RWPE2 (cell line): ENCODE results near the gene EMILIN1.
A peak's percentile ranks its signal among the peaks of the same experiment; 100 is the strongest.

ENCODE experiments used
- ATAC-seq: fragments of 200-7000 bp; cut with Tn5 transposase; 3 replicates; pipeline ENCODE4 v1.9.1; 2021; ENCODE audit warnings: low read depth
- DNase-seq: peaks from one replicate; pipeline ENCODE4 v3.0.0-alpha.2; 2020; ENCODE audit warnings: low spot score
- H3K27ac ChIP-seq: fragments of 450-650 bp; 2 replicates; pipeline ENCODE4 v1.5.1; 2017; ENCODE audit warnings: mild to moderate bottlenecking; ENCODE audit not compliant: poor library complexity, severe bottlenecking
- H3K27me3 ChIP-seq: fragments of 250-450 bp; sonication (Bioruptor Pico); 2 replicates; pipeline ENCODE4 v1.5.1; 2021; ENCODE audit warnings: mild to moderate bottlenecking, moderate library complexity; ENCODE audit not compliant: insufficient read depth, poor library complexity, severe bottlenecking
- H3K36me3 ChIP-seq: fragments of 250-450 bp; sonication (Bioruptor Pico); 2 replicates; pipeline ENCODE4 v1.5.1; 2020; ENCODE audit warnings: low read depth, mild to moderate bottlenecking, moderate library complexity
- H3K4me1 ChIP-seq: fragments of 250-450 bp; sonication (Bioruptor Pico); 2 replicates; pipeline ENCODE4 v1.5.1; 2021; ENCODE audit warnings: mild to moderate bottlenecking, moderate library complexity; ENCODE audit not compliant: insufficient read depth, poor library complexity, severe bottlenecking
- H3K4me3 ChIP-seq: fragments of 250-450 bp; sonication (Bioruptor Pico); 2 replicates; pipeline ENCODE4 v1.5.1; 2021; ENCODE audit warnings: mild to moderate bottlenecking, moderate library complexity; ENCODE audit not compliant: severe bottlenecking
- H3K9me3 ChIP-seq: fragments of 250-450 bp; sonication (Bioruptor Pico); 2 replicates; pipeline ENCODE4 v1.5.1; 2021; ENCODE audit warnings: mild to moderate bottlenecking, moderate library complexity; ENCODE audit not compliant: severe bottlenecking
- TF ChIP-seq, protein P1 (sequence below): fragments of 450-650 bp; IDR thresholded peaks from one replicate; pipeline ENCODE4 v1.5.1; 2017; ENCODE audit warnings: mild to moderate bottlenecking, moderate library complexity; ENCODE audit not compliant: poor library complexity, severe bottlenecking

Gene EMILIN1

DNA sequence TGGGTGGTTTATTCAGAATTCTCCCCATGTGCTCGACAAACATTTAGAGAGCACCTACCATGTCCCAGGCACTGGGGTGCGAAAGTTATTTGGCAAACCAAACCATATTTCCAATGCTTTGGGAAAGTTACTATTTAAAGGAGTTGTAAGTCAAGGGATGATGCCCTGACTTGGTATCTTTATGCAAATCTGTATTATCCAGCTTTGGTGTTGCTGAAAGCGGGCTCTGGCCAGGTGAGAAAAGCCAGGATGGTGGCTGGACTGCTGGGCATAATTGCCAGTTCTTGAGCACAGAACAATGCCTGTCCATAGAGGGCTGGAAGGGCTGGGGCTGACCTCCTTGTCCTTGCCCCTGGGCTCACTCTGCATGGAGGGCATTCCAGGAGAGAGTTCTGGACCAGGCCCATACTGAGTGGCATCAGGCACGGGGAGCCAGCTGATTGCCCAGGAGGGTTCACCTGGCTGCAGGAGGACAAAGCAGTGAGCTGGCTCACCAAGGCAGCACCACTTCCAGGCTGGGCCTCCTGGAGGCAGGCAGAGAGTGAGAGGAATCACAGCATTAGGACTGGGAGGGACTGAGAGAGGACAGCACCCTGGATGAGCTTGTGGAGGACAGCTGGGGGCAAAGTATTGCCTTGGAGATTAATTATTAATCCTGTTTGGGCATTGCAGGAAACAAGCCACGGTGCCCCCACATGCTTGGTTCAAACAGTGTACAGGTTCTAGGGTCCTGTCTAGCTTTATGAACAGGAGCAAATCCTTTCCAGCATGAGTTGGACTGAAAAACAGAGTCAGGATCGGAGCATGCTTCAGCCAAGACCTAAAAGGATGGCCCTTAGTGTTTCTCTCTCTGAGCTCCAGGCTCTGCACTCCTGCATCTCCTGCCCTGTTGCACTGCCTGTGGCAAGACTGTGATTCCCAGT, 15.3 kb downstream of the EMILIN1 start:
- H3K27ac ChIP-seq: no peak overlapping the region

DNA sequence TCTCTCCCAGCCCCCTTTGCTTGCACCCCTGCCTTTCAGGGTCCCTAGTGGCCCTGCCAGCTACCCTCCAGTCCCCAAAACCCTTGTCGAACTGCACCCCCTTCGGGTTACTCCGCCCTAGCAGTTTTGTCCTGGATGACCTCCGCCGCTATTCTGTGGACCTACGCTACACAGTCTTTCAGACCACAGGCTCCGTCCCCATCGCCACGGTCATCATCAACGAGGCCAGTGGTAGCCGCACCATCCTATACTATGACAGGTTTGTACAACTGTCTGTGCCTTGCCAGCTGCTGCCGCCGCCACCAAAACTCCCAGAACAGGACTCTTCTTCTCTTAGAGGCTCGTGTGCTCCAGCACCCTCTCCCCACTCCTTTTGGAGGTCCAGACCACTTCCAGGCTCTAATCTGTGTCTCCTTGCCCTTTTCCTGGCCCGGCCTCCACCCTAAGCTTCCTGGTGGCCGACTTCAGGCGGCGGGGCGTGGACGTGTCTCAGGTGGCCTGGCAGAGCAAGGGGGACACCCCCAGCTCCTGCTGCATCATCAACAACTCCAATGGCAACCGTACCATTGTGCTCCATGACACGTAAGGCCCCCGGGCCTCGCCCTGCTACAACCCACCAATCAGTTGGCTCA, 16.1 kb downstream of the EMILIN1 start:
- no peak for DNase-seq
- H3K4me3 ChIP-seq: no peak overlapping the region
- no peaks in the 10 kb centered on the region for H3K27me3 ChIP-seq
- H3K27ac ChIP-seq: no peak overlapping the region
- ATAC-seq: no peak
- no peaks in the 10 kb centered on the region for H3K4me1 ChIP-seq
- TF ChIP-seq, protein P1, sequence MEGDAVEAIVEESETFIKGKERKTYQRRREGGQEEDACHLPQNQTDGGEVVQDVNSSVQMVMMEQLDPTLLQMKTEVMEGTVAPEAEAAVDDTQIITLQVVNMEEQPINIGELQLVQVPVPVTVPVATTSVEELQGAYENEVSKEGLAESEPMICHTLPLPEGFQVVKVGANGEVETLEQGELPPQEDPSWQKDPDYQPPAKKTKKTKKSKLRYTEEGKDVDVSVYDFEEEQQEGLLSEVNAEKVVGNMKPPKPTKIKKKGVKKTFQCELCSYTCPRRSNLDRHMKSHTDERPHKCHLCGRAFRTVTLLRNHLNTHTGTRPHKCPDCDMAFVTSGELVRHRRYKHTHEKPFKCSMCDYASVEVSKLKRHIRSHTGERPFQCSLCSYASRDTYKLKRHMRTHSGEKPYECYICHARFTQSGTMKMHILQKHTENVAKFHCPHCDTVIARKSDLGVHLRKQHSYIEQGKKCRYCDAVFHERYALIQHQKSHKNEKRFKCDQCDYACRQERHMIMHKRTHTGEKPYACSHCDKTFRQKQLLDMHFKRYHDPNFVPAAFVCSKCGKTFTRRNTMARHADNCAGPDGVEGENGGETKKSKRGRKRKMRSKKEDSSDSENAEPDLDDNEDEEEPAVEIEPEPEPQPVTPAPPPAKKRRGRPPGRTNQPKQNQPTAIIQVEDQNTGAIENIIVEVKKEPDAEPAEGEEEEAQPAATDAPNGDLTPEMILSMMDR: no peak
- H3K9me3 ChIP-seq: no peaks in the 10 kb centered on the region
- H3K36me3 ChIP-seq: no peaks in the 10 kb centered on the region

More for the DNA sequence above, 15.3 kb downstream of the EMILIN1 start:
- DNase-seq (no peak), ATAC-seq (no peak)
- Histone ChIP-seq H3K4me1 (no peaks in the 10 kb centered on the region), H3K9me3 (no peaks in the 10 kb centered on the region), H3K4me3 (no peak overlapping the region), H3K36me3 (no peaks in the 10 kb centered on the region), H3K27me3 (no peaks in the 10 kb centered on the region)
- TF ChIP-seq, protein P1: no peak

DNA sequence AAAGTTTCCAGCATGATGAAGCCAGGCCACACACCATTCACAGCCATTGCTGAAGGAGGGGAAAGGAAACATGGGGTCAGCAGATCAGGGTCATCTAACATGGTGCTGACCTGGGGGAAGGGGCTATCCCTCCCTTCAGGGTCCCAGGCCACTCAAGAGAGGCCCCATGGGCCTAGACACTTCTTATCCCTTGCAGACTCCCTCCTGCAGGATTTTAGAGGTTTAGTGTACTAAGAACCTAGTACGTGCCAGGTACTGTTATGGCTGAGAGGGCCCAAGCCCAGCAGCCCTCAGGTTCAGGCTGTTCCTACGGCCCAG, 17.0 kb downstream of the EMILIN1 start:
- TF ChIP-seq, protein P1: no peak
- ATAC-seq: no peak
- H3K27me3 ChIP-seq: no peaks in the 10 kb centered on the region
- H3K4me1 ChIP-seq: no peaks in the 10 kb centered on the region
- H3K4me3 ChIP-seq: no peak overlapping the region
- no peaks in the 10 kb centered on the region for H3K36me3 ChIP-seq
- no peaks in the 10 kb centered on the region for H3K9me3 ChIP-seq
- DNase-seq: no peak
- no peak overlapping the region for H3K27ac ChIP-seq

DNA sequence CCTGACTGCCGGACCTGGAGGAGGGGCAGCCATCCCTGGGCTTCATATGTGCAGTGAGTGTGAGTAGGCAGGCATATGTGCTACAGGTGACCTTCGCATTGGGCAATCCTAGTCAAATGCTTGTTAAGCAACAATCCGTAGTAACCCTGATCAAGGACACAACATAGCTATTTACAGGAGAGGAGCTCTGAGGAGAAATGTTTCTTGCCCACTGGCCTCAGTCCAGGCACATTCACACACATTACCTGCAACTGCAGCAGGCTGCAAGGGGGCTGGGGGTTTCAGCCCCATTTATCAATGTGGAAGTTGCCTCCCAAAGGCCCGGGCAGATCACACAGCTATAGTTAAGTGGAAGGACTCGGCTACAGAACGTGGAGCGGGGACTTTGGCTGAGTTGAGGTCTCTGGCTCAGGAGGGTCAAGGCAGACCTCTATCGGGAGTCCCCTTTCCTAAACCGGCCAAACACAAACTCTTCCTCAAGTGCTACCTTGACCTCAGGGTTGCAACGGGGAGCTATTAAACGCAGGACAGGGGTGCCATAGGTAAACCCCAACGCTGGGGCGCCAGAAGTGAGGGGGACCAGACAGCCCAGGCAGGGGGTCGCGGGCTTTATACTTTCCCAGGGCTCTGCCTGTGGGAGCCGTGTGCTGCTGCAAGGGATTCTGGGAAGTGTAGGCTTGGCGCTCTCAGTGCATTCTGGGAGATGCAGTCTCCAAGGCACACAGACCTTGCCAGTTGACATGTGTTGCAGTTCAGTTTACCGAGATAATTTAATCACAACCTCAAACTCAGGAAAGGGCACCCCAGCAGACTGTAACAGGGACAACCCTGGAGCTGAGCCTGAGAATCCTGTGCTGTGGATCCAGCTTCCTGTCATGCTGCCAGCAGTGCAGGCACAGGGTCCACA, 17.6 kb downstream of the EMILIN1 start:
- Histone ChIP-seq H3K4me3 (no peak overlapping the region), H3K27ac (no peak overlapping the region), H3K27me3 (no peaks in the 10 kb centered on the region), H3K4me1 (no peaks in the 10 kb centered on the region), H3K36me3 (no peaks in the 10 kb centered on the region), H3K9me3 (no peaks in the 10 kb centered on the region)
- ATAC-seq (peak; percentile 69), DNase-seq (no peak)
- TF ChIP-seq, protein P1: no peak
